Activated naive CD8-positive, alpha-beta T cell treated with anti-CD3 and anti-CD28 coated beads, Interleukin-2, amount 50 U/mL, for 16 hours (primary cell): ENCODE measurements around the gene TUBB4B.
"Not testable (repeated sequence)": the region's sequence is repeated elsewhere in the genome, so short reads cannot be mapped to it uniquely, and the experiment has no call there.

Experiments
- DNase-seq: peaks from one replicate; pipeline ENCODE4 v3.0.0-alpha.2; 2020; ENCODE audit warnings: low read depth, low spot score

The TUBB4B gene

GRCh38 chr9:137236238-137236935 lies 4.7 kb upstream of the TUBB4B start:
- peak; percentile 91 for DNase-seq

- no peak for DNase-seq
Measured at GRCh38 chr9:137236936-137237421, 4.1 kb upstream of the TUBB4B start.

- DNase-seq = no peak
Measured at GRCh38 chr9:137237759-137238726, 3.0 kb upstream of the TUBB4B start.

DNA sequence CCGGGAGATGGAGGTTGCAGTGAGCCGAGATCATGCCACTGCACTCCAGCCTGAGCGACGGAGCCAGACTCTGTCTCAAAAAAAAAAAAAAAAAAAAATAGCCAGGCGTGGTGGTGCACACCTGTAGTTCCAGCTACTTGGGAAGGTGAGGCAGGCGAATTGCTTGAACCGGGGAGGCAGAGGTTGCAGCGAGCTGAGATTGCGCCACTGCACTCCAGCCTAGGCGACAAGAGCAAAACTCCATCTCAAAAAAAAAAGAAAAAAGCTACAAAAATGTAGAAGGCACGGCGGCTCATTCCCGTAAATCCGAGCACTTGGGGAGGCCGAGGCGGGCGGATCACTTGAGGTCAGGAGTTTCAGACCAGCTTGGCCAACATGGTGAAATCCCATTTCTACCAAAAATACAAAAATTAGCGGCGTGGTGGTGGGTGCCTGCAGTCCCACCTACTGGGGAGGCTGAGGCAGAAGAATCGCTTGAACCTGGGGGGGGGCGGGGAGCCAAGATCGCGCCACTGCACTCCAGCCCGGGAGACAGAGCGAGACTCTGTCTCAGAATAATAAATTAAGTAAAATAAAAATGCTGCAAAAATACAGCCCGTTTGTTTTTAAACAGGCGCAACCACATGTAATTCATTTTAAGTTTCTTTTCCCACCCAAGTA lies 1.4 kb upstream of the TUBB4B start:
- not testable (repeated sequence) for DNase-seq

- peak; percentile 46 for DNase-seq
Measured at GRCh38 chr9:137240318-137240840, 708 bp upstream of the TUBB4B start.

DNA sequence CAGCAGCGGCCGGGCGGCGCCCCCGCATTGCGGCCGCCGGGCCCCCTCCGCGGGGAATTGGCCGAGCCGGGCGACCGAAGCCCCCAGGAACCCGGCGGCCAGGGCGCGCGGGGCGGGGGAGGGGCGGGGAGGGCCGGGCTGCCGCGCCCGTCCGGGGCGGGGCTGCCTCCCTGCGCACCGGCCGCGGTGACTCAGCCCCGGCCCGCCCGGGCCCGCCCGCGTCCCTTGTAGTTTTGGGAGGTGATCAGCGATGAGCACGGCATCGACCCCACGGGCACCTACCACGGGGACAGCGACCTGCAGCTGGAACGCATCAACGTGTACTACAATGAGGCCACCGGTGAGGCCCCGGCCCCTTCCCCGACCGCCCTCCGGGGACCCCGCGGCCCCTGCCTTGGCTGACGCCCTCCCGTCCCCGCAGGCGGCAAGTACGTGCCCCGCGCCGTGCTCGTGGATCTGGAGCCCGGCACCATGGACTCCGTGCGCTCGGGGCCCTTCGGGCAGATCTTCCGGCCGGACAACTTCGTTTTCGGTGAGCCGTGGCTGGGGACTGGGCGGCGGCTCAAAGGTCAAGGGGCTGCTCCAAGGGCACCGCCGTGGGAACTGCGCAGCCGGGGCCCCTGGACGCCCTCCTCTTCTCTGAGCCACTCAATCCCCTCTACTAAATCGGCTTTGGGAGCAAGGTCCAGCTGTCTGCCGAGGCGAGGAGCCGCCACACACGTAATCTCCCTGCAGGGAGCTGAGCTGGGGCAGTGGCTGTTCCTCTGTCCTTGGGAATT lies 592 bp downstream of the TUBB4B start:
- peak; percentile 42 for DNase-seq

DNA sequence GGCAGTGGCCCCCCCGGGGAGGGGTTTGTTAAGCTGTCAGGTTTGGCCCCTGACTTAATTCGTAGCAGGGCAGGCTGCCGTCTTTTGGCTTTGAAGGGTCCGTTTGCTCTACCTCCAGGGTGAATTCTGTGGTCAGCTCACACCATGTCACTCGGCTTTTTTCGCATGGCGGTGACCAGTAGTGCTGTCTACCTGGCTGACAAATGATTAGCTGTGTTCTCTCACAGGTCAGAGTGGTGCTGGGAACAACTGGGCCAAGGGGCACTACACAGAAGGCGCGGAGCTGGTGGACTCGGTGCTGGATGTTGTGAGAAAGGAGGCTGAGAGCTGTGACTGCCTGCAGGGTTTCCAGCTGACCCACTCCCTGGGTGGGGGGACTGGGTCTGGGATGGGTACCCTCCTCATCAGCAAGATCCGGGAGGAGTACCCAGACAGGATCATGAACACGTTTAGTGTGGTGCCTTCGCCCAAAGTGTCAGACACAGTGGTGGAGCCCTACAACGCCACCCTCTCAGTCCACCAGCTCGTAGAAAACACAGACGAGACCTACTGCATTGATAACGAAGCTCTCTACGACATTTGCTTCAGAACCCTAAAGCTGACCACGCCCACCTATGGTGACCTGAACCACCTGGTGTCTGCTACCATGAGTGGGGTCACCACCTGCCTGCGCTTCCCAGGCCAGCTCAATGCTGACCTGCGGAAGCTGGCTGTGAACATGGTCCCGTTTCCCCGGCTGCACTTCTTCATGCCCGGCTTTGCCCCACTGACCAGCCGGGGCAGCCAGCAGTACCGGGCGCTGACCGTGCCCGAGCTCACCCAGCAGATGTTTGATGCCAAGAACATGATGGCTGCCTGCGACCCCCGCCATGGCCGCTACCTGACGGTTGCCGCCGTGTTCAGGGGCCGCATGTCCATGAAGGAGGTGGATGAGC lies 1.4 kb downstream of the TUBB4B start:
- no peak for DNase-seq

GRCh38 chr9:137243266-137243625 lies 2.2 kb downstream of the TUBB4B start:
- DNase-seq = not testable (repeated sequence)

GRCh38 chr9:137243626-137244485 lies 2.8 kb downstream of the TUBB4B start:
- DNase-seq = no peak

- DNase-seq = no peak
Measured at GRCh38 chr9:137244486-137245449, 3.7 kb downstream of the TUBB4B start.

GRCh38 chr9:137245450-137246421 lies 4.6 kb downstream of the TUBB4B start:
- no peak for DNase-seq

DNA sequence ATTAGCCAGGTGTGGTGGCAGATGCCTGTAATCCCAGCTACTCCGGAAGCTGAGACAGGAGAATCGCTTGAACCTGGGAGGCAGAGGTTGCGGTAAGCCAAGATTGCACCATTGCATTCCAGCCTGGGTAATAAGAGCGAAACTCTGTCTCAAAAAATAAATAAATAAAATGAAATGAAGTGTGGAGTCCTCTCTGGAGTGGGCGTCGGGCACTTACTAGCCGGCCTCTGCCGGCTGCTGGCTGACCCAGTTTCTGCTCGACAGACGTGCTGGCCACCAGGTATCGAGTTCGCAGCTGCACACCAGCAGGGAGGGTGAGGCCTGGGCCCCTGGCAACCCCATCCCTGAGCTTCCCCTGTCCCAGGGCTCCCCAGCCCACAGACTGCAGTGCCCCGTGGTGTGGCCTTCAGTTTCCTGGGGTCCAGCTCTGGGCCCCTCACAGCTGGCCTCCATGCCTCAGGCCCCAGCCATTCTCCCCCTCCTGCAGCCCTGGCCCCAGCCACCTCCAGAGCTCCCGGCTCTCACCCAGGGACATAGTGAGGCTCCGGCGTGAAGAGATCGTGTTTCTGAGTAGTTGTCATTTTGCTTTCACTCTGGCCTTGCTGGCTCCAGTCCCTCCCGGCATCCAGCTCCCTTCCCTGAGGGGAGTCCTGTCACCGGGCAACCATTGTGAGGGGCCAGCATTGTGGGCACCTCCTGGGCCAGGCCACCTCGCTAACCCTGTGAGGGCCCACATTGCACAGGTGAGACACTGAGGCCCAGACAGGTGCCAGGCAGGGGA lies 6.2 kb downstream of the TUBB4B start:
- no peak for DNase-seq

GRCh38 chr9:137247916-137248175 lies 6.8 kb downstream of the TUBB4B start:
- no peak for DNase-seq

DNA sequence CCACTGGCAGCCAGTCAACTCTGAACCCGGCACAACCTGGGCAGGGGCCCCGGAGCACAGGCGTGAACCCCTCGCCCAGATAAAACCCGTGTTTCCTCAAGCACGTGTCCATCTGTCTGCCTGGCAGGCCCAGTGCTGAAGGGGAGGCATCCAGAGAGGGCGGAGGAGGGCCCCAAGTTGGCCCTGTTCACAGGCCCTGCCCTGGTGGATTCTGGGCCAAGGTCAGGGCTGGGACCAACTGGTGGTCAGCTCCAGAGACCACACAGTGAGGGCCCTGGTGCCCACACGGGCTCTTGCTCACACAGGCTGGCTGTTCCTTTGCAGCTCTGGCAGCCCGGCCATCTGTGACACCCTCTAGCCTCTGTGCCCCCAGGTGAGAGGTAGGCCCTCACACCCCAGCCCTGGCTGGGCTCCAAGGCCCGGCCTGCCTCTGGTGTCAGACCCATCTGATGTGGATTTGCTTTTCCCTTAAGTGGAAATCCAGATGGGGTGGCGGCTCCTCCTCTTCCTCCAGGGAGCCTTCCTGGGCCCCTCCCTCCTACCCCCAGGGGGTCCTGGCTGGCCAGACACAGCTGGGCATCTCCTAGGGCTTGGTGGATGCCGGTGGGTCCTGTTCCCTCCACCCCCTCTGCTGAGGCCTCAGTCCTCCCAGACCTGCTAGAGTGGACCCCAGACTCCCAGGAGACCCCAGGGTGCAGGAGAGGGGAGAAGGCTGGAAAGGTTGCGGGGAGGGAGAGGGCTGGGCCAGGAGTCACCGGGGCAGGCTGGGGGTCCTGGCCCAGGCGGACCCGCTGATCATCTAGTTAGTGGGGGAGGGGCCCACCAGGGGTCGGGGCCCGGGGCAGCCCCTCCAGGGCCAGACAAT lies 9.5 kb downstream of the TUBB4B start:
- no peak for DNase-seq

DNA sequence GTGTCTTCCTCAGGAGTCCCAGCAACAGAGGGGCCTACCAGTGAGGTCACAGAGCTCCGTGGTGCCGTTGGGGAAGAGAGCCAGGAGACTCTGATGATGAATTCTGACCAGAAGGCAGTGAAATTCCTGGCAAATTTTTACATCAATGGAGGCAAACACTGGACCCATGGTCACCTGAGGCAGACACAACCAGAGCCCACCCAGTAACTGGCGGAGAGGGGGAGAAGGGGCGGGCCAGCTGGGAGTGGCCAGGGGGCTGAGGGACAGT lies 10.0 kb downstream of the TUBB4B start, which contains the start of gene STPG3:
Gene STPG3 (plus strand): TSS at position 93 of the 268 bp plus-strand sequence. CDS start 1 bp downstream, at position 94.
- no peak for DNase-seq
